ENCODE measurements around the gene PCDHGA9. TPM values are rescaled to one million over a fixed set of nuclear protein-coding genes. Genes with fewer than 3 reads are reported as not detected.
"Not testable (repeated sequence)": the region's sequence is repeated elsewhere in the genome, so short reads cannot be mapped to it uniquely, and the experiment has no call there.

PCDHGA9 gene
- total RNA-seq, 1 donor from 2014 or later = 1.9 TPM

DNA sequence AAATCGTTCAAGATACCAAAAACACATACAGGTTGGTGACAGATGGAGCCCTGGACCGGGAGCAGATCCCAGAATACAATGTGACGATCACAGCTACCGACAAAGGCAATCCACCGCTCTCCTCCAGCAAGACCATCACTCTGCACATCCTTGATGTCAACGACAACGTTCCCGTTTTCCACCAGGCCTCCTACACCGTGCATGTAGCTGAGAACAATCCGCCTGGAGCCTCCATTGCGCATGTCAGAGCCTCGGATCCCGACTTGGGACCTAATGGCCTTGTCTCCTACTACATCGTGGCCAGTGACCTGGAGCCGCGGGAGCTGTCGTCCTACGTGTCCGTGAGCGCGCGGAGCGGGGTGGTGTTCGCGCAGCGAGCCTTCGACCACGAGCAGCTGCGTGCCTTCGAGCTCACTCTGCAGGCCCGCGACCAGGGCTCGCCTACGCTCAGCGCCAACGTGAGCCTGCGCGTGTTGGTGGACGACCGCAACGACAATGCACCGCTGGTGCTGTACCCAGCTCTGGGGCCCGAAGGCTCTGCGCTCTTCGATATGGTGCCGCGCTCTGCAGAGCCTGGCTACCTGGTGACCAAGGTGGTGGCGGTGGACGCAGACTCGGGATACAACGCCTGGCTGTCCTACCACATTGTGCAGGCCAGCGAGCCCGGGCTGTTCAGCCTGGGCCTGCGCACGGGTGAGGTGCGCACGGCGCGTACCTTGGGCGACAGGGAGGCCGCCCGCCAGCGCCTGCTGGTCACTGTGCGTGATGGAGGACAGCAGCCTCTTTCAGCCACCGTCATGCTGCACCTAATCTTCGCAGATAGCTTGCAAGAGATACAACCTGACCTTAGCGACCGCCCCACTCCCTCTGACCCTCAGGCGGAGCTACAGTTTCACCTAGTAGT lies 30.8 kb upstream of the PCDHGA9 start:
- DNase-seq (ENCODE audit: low read depth) = no peak
- H3K4me3 ChIP-seq (ENCODE audit: low read depth, low read length) = no peak overlapping the region
- TF ChIP-seq, protein P1, sequence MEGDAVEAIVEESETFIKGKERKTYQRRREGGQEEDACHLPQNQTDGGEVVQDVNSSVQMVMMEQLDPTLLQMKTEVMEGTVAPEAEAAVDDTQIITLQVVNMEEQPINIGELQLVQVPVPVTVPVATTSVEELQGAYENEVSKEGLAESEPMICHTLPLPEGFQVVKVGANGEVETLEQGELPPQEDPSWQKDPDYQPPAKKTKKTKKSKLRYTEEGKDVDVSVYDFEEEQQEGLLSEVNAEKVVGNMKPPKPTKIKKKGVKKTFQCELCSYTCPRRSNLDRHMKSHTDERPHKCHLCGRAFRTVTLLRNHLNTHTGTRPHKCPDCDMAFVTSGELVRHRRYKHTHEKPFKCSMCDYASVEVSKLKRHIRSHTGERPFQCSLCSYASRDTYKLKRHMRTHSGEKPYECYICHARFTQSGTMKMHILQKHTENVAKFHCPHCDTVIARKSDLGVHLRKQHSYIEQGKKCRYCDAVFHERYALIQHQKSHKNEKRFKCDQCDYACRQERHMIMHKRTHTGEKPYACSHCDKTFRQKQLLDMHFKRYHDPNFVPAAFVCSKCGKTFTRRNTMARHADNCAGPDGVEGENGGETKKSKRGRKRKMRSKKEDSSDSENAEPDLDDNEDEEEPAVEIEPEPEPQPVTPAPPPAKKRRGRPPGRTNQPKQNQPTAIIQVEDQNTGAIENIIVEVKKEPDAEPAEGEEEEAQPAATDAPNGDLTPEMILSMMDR (conservative IDR thresholded peaks at IDR 0.05; ENCODE audit: low read depth, low read length) = no peak

DNA sequence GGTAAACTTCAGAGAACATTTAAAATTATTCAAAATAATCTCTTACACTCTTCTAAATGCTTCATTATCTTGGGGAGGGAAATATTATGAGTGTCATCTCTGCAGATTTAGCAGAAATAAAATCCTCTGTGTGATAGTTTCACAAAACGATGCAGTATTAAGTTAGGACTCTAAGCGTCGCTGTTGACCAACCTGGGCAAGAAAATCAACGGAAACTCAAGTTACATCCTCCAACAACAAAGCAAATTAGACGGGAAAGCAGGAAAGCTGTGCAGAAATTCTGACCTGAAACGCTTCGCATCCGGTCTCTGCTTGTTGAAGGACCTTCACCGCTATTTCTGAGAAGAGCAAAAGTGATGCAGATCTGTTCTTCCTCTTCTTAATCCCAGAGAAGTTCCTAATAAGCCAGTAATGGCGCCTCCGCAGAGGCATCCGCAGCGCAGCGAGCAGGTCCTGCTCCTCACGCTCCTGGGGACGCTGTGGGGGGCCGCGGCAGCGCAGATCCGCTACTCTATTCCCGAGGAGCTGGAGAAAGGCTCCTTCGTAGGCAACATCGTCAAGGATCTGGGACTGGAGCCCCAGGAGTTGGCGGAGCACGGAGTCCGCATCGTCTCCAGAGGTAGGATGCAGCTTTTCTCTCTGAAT lies 28.8 kb upstream of the PCDHGA9 start, which contains the start of gene PCDHGA6:
TSS of gene PCDHGA6 (plus strand) at position 219 of the 645 bp plus-strand sequence. CDS start at position 412, 193 bp downstream.
- peak within 1 kb of the TSS; percentile 45 for H3K4me3 ChIP-seq (ENCODE audit: low read depth, low read length)
- no peak for DNase-seq (ENCODE audit: low read depth)

DNA sequence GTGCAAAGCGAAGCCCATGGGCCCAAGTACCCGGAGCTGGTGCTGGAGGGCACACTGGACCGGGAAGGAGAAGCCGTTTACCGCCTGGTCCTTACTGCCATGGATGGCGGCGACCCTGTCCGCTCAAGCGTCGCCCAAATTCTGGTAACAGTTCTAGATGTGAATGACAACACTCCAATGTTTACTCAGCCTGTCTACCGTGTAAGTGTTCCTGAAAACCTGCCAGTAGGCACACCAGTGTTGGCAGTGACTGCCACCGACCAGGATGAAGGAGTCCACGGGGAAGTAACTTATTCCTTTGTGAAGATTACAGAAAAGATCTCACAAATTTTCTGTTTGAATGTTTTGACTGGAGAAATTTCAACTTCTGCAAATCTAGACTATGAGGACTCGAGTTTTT lies 28.0 kb upstream of the PCDHGA9 start:
- no peak overlapping the region for H3K4me3 ChIP-seq (ENCODE audit: low read depth, low read length)
- DNase-seq (ENCODE audit: low read depth) = no peak
- TF ChIP-seq, protein P1 (conservative IDR thresholded peaks at IDR 0.05; ENCODE audit: low read depth, low read length) = no peak

More for the DNA sequence above, 28.8 kb upstream of the PCDHGA9 start, which contains the start of gene PCDHGA6:
- TF ChIP-seq, protein P1 (conservative IDR thresholded peaks at IDR 0.05; ENCODE audit: low read depth, low read length) = peak; percentile 57

DNA sequence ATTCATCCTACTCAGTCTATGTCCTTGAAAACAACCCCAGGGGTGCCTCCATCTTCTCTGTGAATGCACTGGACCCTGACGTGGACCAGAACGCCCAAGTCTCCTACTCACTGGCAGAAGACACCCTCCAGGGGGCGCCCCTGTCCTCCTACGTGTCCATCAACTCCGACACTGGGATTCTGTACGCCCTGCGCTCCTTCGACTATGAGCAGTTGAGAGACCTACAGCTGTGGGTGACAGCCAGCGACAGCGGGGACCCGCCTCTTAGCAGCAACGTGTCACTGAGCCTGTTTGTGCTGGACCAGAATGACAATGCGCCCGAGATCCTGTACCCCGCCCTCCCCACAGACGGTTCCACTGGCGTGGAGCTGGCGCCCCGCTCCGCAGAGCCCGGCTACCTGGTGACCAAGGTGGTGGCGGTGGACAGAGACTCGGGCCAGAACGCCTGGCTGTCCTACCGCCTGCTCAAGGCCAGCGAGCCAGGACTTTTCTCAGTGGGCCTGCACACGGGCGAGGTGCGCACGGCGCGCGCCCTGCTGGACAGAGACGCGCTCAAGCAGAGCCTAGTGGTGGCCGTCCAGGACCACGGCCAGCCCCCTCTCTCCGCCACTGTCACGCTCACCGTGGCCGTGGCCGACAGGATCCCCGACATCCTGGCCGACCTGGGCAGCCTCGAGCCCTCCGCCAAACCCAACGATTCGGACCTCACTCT lies 27.0 kb upstream of the PCDHGA9 start:
- not testable (repeated sequence) for DNase-seq (ENCODE audit: low read depth); H3K4me3 ChIP-seq (ENCODE audit: low read depth, low read length)

DNA sequence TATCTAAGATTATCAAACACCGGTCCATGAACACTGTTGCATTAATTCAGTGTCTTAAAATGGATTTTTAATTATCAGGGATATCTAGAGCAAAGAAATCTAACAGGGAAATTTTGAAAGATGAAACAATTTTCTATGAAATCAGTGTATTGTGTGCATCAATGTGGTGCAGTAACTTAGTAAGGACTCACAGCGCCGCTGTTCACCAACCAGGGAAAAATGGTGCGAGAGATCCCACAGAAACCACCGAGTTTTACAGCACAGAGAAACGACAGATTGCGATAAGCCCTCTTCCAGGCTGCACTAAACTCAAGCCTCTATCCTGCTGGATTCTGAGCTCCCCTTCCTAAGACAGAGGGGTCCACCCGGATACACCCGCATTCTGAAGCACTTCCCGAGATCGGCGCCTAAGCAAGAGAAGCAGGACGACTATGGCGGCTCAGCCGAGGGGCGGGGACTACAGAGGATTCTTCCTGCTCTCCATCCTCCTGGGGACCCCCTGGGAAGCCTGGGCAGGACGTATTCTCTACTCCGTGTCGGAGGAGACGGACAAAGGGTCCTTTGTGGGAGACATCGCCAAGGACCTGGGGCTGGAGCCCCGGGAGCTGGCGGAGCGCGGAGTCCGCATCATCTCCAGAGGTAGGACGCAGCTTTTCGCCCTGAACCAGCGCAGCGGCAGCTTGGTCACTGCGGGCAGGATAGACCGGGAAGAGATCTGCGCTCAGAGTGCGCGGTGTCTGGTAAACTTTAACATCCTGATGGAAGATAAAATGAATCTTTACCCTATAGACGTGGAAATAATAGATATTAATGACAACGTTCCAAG lies 19.9 kb upstream of the PCDHGA9 start, which contains the start of gene PCDHGA7:
TSS of gene PCDHGA7 (plus strand) at position 274 of the 826 bp plus-strand sequence. CDS start at position 432, 158 bp downstream.
- DNase-seq (ENCODE audit: low read depth) = no peak
- TF ChIP-seq, protein P1 (conservative IDR thresholded peaks at IDR 0.05; ENCODE audit: low read depth, low read length) = peak; percentile 43
- H3K4me3 ChIP-seq (ENCODE audit: low read depth, low read length) = peak within 1 kb of the TSS; percentile 56

DNA sequence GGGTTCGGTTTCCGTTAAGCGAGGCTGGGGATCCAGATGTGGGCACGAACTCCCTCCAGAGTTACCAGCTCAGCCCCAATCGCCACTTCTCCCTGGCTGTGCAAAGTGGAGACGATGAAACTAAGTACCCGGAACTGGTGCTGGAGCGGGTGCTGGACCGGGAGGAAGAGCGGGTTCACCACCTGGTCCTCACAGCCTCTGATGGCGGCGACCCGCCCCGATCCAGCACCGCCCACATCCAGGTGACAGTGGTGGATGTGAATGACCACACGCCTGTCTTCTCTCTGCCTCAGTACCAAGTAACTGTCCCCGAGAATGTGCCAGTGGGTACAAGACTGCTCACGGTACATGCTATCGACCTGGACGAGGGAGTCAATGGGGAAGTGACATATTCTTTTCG lies 19.2 kb upstream of the PCDHGA9 start:
- TF ChIP-seq, protein P1 (conservative IDR thresholded peaks at IDR 0.05; ENCODE audit: low read depth, low read length) = no peak
- DNase-seq (ENCODE audit: low read depth) = no peak
- peak overlapping the region; percentile 56 for H3K4me3 ChIP-seq (ENCODE audit: low read depth, low read length)
